ENCODE results near the gene CTIF. TPM values are rescaled to one million over a fixed set of nuclear protein-coding genes. Genes with fewer than 3 reads are reported as not detected.

Gene CTIF
- total and polyA plus RNA-seq, 10 donors: 5.2 to 39.2 (median 18.5) TPM

DNA sequence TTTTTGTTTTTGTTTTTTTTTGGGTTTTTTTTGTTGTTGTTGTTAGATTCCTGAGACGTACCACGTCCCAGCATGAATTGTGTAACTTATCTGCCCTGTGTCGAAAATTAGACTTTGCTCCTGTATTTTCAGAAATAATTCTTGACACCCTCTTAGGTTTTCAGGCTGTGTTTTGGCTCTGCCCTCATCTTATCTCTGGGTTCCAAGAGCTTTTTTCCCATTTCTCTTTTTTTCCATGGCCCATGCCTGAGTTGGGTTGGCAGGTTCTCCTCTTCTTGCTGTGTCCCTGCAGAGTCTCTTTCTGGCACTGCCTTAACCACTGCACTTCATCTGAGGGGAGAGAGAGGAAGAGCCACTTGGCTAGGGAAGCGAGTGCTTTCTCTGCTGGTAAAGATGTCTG is 42.4 kb downstream of the CTIF start:
- DNase-seq: no peak
- Histone ChIP-seq H3K27ac (no peak overlapping the region), H3K27me3 (replicated peaks in 1 of 7) (no peaks in the 10 kb centered on the region), H3K9me3 (peaks cover 0 to 13% (median 4%) of the 10 kb centered on the region in 8 donors), H3K4me3 (no peak overlapping the region), H3K4me1 (peaks cover 0 to 8% (median 0%) of the 10 kb centered on the region in 6 donors), H3K36me3 (peaks cover 0 to 5% (median 0%) of the 10 kb centered on the region in 6 donors)
- intact Hi-C loops (cut with DNase I; ENCODE audit: low total_unique reads): no loop called here
- 58 to 81% (median 72%) methylated on average over 4 of the region's 4 CpGs for WGBS, 5 donors
- no peak for TF ChIP-seq POLR2A (IDR thresholded peaks at IDR 0.05)
- TF ChIP-seq POLR2AphosphoS5 (IDR thresholded peaks at IDR 0.05): no peak
- no peak for TF ChIP-seq CTCF (IDR thresholded peaks at IDR 0.05 in 8 of 11, conservative IDR thresholded peaks at IDR 0.05 in 3 of 11)

DNA sequence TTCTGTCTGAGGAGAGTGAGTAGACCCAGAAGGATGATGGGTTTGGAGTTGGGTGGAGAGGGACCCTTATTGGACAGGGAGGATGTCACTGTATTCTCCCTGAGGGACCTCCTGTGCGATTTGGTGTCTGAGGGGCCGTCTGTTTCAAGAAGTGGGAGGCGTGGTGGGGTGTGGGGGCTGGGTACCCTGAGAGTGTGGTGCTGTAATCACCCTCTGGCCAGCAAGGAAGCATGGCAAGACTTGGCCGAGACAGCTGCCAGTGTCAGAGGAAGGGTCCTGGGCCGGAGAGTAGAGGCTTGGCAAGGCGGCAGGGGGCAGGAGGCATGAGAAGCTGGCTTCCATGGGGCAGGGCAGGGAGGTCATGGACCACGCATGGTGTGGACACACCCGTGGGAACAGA is 43.1 kb downstream of the CTIF start:
- intact Hi-C loops (cut with DNase I; ENCODE audit: low total_unique reads): no loop called here
- 78 to 90% (median 83%) methylated on average over 8 of the region's 8 CpGs for WGBS, 5 donors
- H3K36me3 ChIP-seq: no peaks in the 10 kb centered on the region
- H3K4me3 ChIP-seq: no peak overlapping the region
- no peaks in the 10 kb centered on the region for H3K27me3 ChIP-seq (replicated peaks in 1 of 7)
- peaks cover 0 to 8% (median 0%) of the 10 kb centered on the region in 6 donors for H3K4me1 ChIP-seq
- TF ChIP-seq POLR2AphosphoS5 (IDR thresholded peaks at IDR 0.05) (no peak), POLR2A (IDR thresholded peaks at IDR 0.05) (no peak), CTCF (IDR thresholded peaks at IDR 0.05 in 8 of 11, conservative IDR thresholded peaks at IDR 0.05 in 3 of 11) (no peak)
- peaks cover 0 to 13% (median 4%) of the 10 kb centered on the region in 8 donors for H3K9me3 ChIP-seq
- no peak for DNase-seq
- H3K27ac ChIP-seq: no peak overlapping the region

GRCh38 chr18:48582946-48583345 is 44.1 kb downstream of the CTIF start:
- Histone ChIP-seq H3K9me3 (peaks cover 0 to 6% (median 2%) of the 10 kb centered on the region in 8 donors), H3K4me3 (no peak overlapping the region), H3K27me3 (replicated peaks in 1 of 7) (no peaks in the 10 kb centered on the region), H3K4me1 (peaks cover 0 to 8% (median 0%) of the 10 kb centered on the region in 6 donors), H3K36me3 (no peaks in the 10 kb centered on the region), H3K27ac (no peak overlapping the region)
- DNase-seq: no peak
- WGBS, 5 donors: 82 to 96% (median 92%) methylated on average over 1 to 2 of the region's 2 CpGs
- intact Hi-C loops (cut with DNase I; ENCODE audit: low total_unique reads): no loop called here
- no peak for TF ChIP-seq POLR2A (IDR thresholded peaks at IDR 0.05)
- TF ChIP-seq CTCF (IDR thresholded peaks at IDR 0.05 in 8 of 11, conservative IDR thresholded peaks at IDR 0.05 in 3 of 11): no peak
- TF ChIP-seq POLR2AphosphoS5 (IDR thresholded peaks at IDR 0.05): no peak

GRCh38 chr18:48583573-48583972 is 44.7 kb downstream of the CTIF start:
- no peaks in the 10 kb centered on the region for H3K36me3 ChIP-seq
- intact Hi-C loops (cut with DNase I; ENCODE audit: low total_unique reads): no loop called here
- 81 to 90% (median 85%) methylated on average over 5 of the region's 5 CpGs for WGBS, 5 donors

More at GRCh38 chr18:48583573-48583972, 44.7 kb downstream of the CTIF start:
- TF ChIP-seq POLR2AphosphoS5 (IDR thresholded peaks at IDR 0.05) (no peak), POLR2A (IDR thresholded peaks at IDR 0.05) (no peak), CTCF (IDR thresholded peaks at IDR 0.05 in 8 of 11, conservative IDR thresholded peaks at IDR 0.05 in 3 of 11) (no peak)
- H3K9me3 ChIP-seq: peaks cover 0 to under 1% (median 0%) of the 10 kb centered on the region in 8 donors
- H3K4me1 ChIP-seq: peaks cover 0 to 8% (median 0%) of the 10 kb centered on the region in 6 donors
- no peak for DNase-seq
- no peak overlapping the region for H3K4me3 ChIP-seq
- no peaks in the 10 kb centered on the region for H3K27me3 ChIP-seq (replicated peaks in 1 of 7)
- H3K27ac ChIP-seq: no peak overlapping the region
